Uterus (tissue), 4 donors: ENCODE results near the gene MAGI2. TPM values are rescaled to one million over a fixed set of nuclear protein-coding genes. Genes with fewer than 3 reads are reported as not detected.

Experiments
- DNase-seq, 2 donors: peaks; one replicate each; pipeline ENCODE4 v3.0.0-alpha.2; 2019 to 2020
- H3K27ac ChIP-seq, 2 donors: fragments of 200-600 bp; sonication (generic); 1 replicate in 1 of 2; 2 replicates in 1 of 2; pipeline ENCODE4 v1.5.1; 2016 to 2018
- H3K27me3 ChIP-seq, 2 donors: fragments of 200-600 bp; sonication (generic); one replicate each; pipeline ENCODE4 v1.5.1; 2018 to 2019; ENCODE audit warnings: control low read depth in 1 of 2
- H3K36me3 ChIP-seq, 2 donors: fragments of 200-600 bp; sonication (generic); one replicate each; pipeline ENCODE4 v1.5.1; 2019; ENCODE audit warnings: control low read depth in 1 of 2
- H3K4me1 ChIP-seq, 2 donors: fragments of 200-600 bp; sonication (generic); one replicate each; pipeline ENCODE4 v1.5.1; 2018 to 2019; ENCODE audit warnings: control low read depth in 1 of 2
- H3K4me3 ChIP-seq, 2 donors: fragments of 200-600 bp; sonication (generic); 1 replicate in 1 of 2; 2 replicates in 1 of 2; pipeline ENCODE4 v1.5.1; 2018 to 2019; ENCODE audit warnings: mild to moderate bottlenecking in 1 of 2
- H3K9me3 ChIP-seq, 2 donors: fragments of 200-600 bp; sonication (generic); one replicate each; pipeline ENCODE4 v1.5.1; 2019; ENCODE audit warnings: control low read depth in 1 of 2
- CTCF ChIP-seq, 4 experiments: fragments of 200-600 bp in 2 of 4; fragments of 450-650 bp in 2 of 4; sonication (generic) in 2 of 4; IDR thresholded peaks; one replicate each; pipeline ENCODE4 v1.5.1; 2016 to 2019; ENCODE audit warnings: antibody characterized with exemption in 4 of 4, mild to moderate bottlenecking in 2 of 4, moderate library complexity in 1 of 4
- POLR2A ChIP-seq, 2 donors: fragments of 450-650 bp; IDR thresholded peaks; one replicate each; pipeline ENCODE4 v1.6.1; 2016; ENCODE audit warnings: antibody characterized with exemption in 2 of 2, mild to moderate bottlenecking in 1 of 2, moderate library complexity in 1 of 2
- intact Hi-C: fragments of 100-400 bp; cut with DNase I; formaldehyde crosslinking; loops from one replicate; pipeline ENCODE4 v1.15.1; 2023; ENCODE audit warnings: low total_unique reads
- total RNA-seq, 4 donors: library from RNA; depleted of rRNA in 3 of 4; stranded (reverse); fragments of >200 nt in 3 of 4; gene quantifications; one replicate each; pipeline versions ENCODE4 v1.1.0 to v1.2.4, GENCODE V29; 2014 to 2023
- donor health status: DM: yes; HTN: yes; CAD: no.

The MAGI2 gene
- total RNA-seq, 4 donors from 2014 or later = 5.3 to 23.2 (median 13.8) TPM

- Histone ChIP-seq H3K9me3 (no peaks in the 10 kb centered on the region), H3K27me3 (no peaks in the 10 kb centered on the region), H3K27ac (no peak overlapping the region), H3K4me3 (no peak overlapping the region), H3K4me1 (no peaks in the 10 kb centered on the region), H3K36me3 (no peaks in the 10 kb centered on the region)
- DNase-seq = no peak
- intact Hi-C loops = no loop called here
- no peak for TF ChIP-seq POLR2A (IDR thresholded peaks at IDR 0.05)
- no peak for TF ChIP-seq CTCF (IDR thresholded peaks at IDR 0.05)
Observed at GRCh38 chr7:79286181-79286580, 167.3 kb downstream of the MAGI2 start.

GRCh38 chr7:79285756-79286155 is 167.7 kb downstream of the MAGI2 start:
- DNase-seq = no peak
- no peaks in the 10 kb centered on the region for H3K4me1 ChIP-seq
- H3K9me3 ChIP-seq = no peaks in the 10 kb centered on the region
- H3K27ac ChIP-seq = no peak overlapping the region
- no peaks in the 10 kb centered on the region for H3K36me3 ChIP-seq
- H3K4me3 ChIP-seq = no peak overlapping the region
- TF ChIP-seq POLR2A (IDR thresholded peaks at IDR 0.05) (no peak), CTCF (IDR thresholded peaks at IDR 0.05) (no peak)
- H3K27me3 ChIP-seq = no peaks in the 10 kb centered on the region
- intact Hi-C loops = no loop called here

DNA sequence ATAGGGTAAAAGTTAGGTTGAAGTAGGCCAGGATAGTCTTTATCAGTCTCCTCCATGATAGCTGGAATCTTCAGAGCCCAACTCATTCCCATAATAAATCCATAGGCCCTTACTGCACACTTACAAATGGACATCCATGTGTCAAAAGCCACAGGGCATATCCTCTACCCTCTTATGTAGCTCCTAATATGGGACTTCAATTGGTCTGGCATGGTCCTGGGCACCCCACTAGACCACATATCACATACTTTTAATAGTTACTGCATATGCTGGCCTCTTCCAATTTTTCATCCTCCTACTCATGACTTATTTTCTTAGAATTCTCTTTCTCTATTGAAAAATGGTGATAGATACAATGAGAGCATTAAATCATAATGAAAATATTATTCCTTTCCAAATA is 169.3 kb downstream of the MAGI2 start:
- no peaks in the 10 kb centered on the region for H3K27me3 ChIP-seq
- no peaks in the 10 kb centered on the region for H3K9me3 ChIP-seq
- H3K27ac ChIP-seq = no peak overlapping the region
- no peak overlapping the region for H3K4me3 ChIP-seq
- H3K36me3 ChIP-seq = no peaks in the 10 kb centered on the region
- DNase-seq = no peak
- no peak for TF ChIP-seq CTCF (IDR thresholded peaks at IDR 0.05)
- no peak for TF ChIP-seq POLR2A (IDR thresholded peaks at IDR 0.05)
- intact Hi-C loops = no loop called here
- no peaks in the 10 kb centered on the region for H3K4me1 ChIP-seq

GRCh38 chr7:79282882-79283602 is 170.4 kb downstream of the MAGI2 start:
- Histone ChIP-seq H3K27me3 (no peaks in the 10 kb centered on the region), H3K4me3 (no peak overlapping the region), H3K4me1 (no peaks in the 10 kb centered on the region), H3K9me3 (no peaks in the 10 kb centered on the region), H3K27ac (no peak overlapping the region), H3K36me3 (no peaks in the 10 kb centered on the region)
- intact Hi-C loops = no loop called here
- TF ChIP-seq CTCF (IDR thresholded peaks at IDR 0.05) (no peak), POLR2A (IDR thresholded peaks at IDR 0.05) (no peak)
- DNase-seq = no peak

- Histone ChIP-seq H3K4me3 (no peak overlapping the region), H3K27me3 (no peaks in the 10 kb centered on the region), H3K4me1 (no peaks in the 10 kb centered on the region), H3K9me3 (no peaks in the 10 kb centered on the region), H3K36me3 (no peaks in the 10 kb centered on the region), H3K27ac (no peak overlapping the region)
- intact Hi-C loops = no loop called here
- no peak for DNase-seq
- TF ChIP-seq CTCF (IDR thresholded peaks at IDR 0.05) (peak in 2 of 4 experiments; percentile 17 to 18), POLR2A (IDR thresholded peaks at IDR 0.05) (no peak)
Observed at GRCh38 chr7:79282070-79282694, 171.3 kb downstream of the MAGI2 start.
